Measurements from ENCODE around the gene ZNF202. TPM values are rescaled to one million over a fixed set of nuclear protein-coding genes. Genes with fewer than 3 reads are reported as not detected.
"Not testable (repeated sequence)": the region's sequence is repeated elsewhere in the genome, so short reads cannot be mapped to it uniquely, and the experiment has no call there.

Gene ZNF202
- total and polyA plus RNA-seq, 2 donors, result 8.2 to 9.3 TPM

- no peak for DNase-seq (ENCODE audit: extremely low spot score)
- H3K4me1 ChIP-seq (ENCODE audit: insufficient read depth), result no peaks in the 10 kb centered on the region
- no peak overlapping the region for H3K4me3 ChIP-seq (ENCODE audit: low read depth, low read length)
- H3K27ac ChIP-seq (ENCODE audit: low read depth), result no peak overlapping the region
- no peaks in the 10 kb centered on the region for H3K36me3 ChIP-seq (ENCODE audit: insufficient read depth)
- WGBS, result 95% methylated on average over 4 of the region's 4 CpGs
Observed at GRCh38 chr11:123718469-123718868, 23.0 kb downstream of the ZNF202 start.

GRCh38 chr11:123718063-123718462, 23.4 kb downstream of the ZNF202 start:
- no peak for DNase-seq (ENCODE audit: extremely low spot score)
- Histone ChIP-seq H3K27ac (ENCODE audit: low read depth) (no peak overlapping the region), H3K36me3 (ENCODE audit: insufficient read depth) (no peaks in the 10 kb centered on the region), H3K4me3 (ENCODE audit: low read depth, low read length) (no peak overlapping the region), H3K4me1 (ENCODE audit: insufficient read depth) (no peaks in the 10 kb centered on the region)
- whole genome bisulfite sequencing, result 89% methylated on average over 2 of the region's 2 CpGs

GRCh38 chr11:123712627-123713026, 28.8 kb downstream of the ZNF202 start:
- 80% methylated on average over 3 of the region's 3 CpGs for WGBS
- DNase-seq (ENCODE audit: extremely low spot score); H3K4me3 ChIP-seq (ENCODE audit: low read depth, low read length); H3K4me1 ChIP-seq (ENCODE audit: insufficient read depth); H3K36me3 ChIP-seq (ENCODE audit: insufficient read depth); H3K27ac ChIP-seq (ENCODE audit: low read depth): not testable (repeated sequence)

GRCh38 chr11:123707606-123708205, 33.8 kb downstream of the ZNF202 start:
- H3K36me3 ChIP-seq (ENCODE audit: insufficient read depth), result no peaks in the 10 kb centered on the region
- no peaks in the 10 kb centered on the region for H3K4me1 ChIP-seq (ENCODE audit: insufficient read depth)
- H3K27ac ChIP-seq (ENCODE audit: low read depth), result no peak overlapping the region
- H3K4me3 ChIP-seq (ENCODE audit: low read depth, low read length), result no peak overlapping the region
- DNase-seq (ENCODE audit: extremely low spot score), result peak; percentile 50
- WGBS, result 4% methylated on average over 8 of the region's 8 CpGs

- Histone ChIP-seq H3K4me1 (ENCODE audit: insufficient read depth) (no peaks in the 10 kb centered on the region), H3K36me3 (ENCODE audit: insufficient read depth) (no peaks in the 10 kb centered on the region), H3K4me3 (ENCODE audit: low read depth, low read length) (no peak overlapping the region), H3K27ac (ENCODE audit: low read depth) (no peak overlapping the region)
- DNase-seq (ENCODE audit: extremely low spot score), result no peak
- WGBS, result 89% methylated on average over 3 of the region's 3 CpGs
Observed at GRCh38 chr11:123707206-123707605, 34.3 kb downstream of the ZNF202 start.

- Histone ChIP-seq H3K27ac (ENCODE audit: low read depth) (no peak overlapping the region), H3K36me3 (ENCODE audit: insufficient read depth) (no peaks in the 10 kb centered on the region), H3K4me3 (ENCODE audit: low read depth, low read length) (no peak overlapping the region), H3K4me1 (ENCODE audit: insufficient read depth) (no peaks in the 10 kb centered on the region)
- no peak for DNase-seq (ENCODE audit: extremely low spot score)
- WGBS, result 87% methylated on average over 3 of the region's 3 CpGs
Observed at GRCh38 chr11:123704341-123704740, 37.1 kb downstream of the ZNF202 start.

GRCh38 chr11:123702696-123703095, 38.8 kb downstream of the ZNF202 start:
- Histone ChIP-seq H3K4me1 (ENCODE audit: insufficient read depth) (no peaks in the 10 kb centered on the region), H3K27ac (ENCODE audit: low read depth) (no peak overlapping the region), H3K4me3 (ENCODE audit: low read depth, low read length) (no peak overlapping the region), H3K36me3 (ENCODE audit: insufficient read depth) (no peaks in the 10 kb centered on the region)
- WGBS, result 37% methylated on average over 2 of the region's 2 CpGs
- no peak for DNase-seq (ENCODE audit: extremely low spot score)

GRCh38 chr11:123702139-123702538, 39.3 kb downstream of the ZNF202 start:
- H3K4me3 ChIP-seq (ENCODE audit: low read depth, low read length), result no peak overlapping the region
- H3K36me3 ChIP-seq (ENCODE audit: insufficient read depth), result no peaks in the 10 kb centered on the region
- no peak for DNase-seq (ENCODE audit: extremely low spot score)
- WGBS, result 41% methylated on average over 9 of the region's 9 CpGs
- no peak overlapping the region for H3K27ac ChIP-seq (ENCODE audit: low read depth)
- no peaks in the 10 kb centered on the region for H3K4me1 ChIP-seq (ENCODE audit: insufficient read depth)

- no peak overlapping the region for H3K27ac ChIP-seq (ENCODE audit: low read depth)
- 78% methylated on average over 3 of the region's 3 CpGs for WGBS
- DNase-seq (ENCODE audit: extremely low spot score), result no peak
Observed at GRCh38 chr11:123700772-123701171, 40.7 kb downstream of the ZNF202 start.

GRCh38 chr11:123698546-123699127, 42.8 kb downstream of the ZNF202 start:
- no peaks in the 10 kb centered on the region for H3K4me1 ChIP-seq (ENCODE audit: insufficient read depth)
- WGBS, result 32% methylated on average over 2 of the region's 2 CpGs
- no peaks in the 10 kb centered on the region for H3K36me3 ChIP-seq (ENCODE audit: insufficient read depth)
- DNase-seq (ENCODE audit: extremely low spot score), result no peak
- H3K4me3 ChIP-seq (ENCODE audit: low read depth, low read length), result no peak overlapping the region
- no peak overlapping the region for H3K27ac ChIP-seq (ENCODE audit: low read depth)

More at GRCh38 chr11:123700772-123701171, 40.7 kb downstream of the ZNF202 start:
- H3K4me1 ChIP-seq (ENCODE audit: insufficient read depth), result no peaks in the 10 kb centered on the region
- H3K36me3 ChIP-seq (ENCODE audit: insufficient read depth), result no peaks in the 10 kb centered on the region
- no peak overlapping the region for H3K4me3 ChIP-seq (ENCODE audit: low read depth, low read length)

- H3K36me3 ChIP-seq (ENCODE audit: insufficient read depth), result no peaks in the 10 kb centered on the region
- no peaks in the 10 kb centered on the region for H3K4me1 ChIP-seq (ENCODE audit: insufficient read depth)
- no peak overlapping the region for H3K4me3 ChIP-seq (ENCODE audit: low read depth, low read length)
- no peak for DNase-seq (ENCODE audit: extremely low spot score)
- WGBS, result 87% methylated on average over 2 of the region's 2 CpGs
- no peak overlapping the region for H3K27ac ChIP-seq (ENCODE audit: low read depth)
Observed at GRCh38 chr11:123696183-123696582, 45.3 kb downstream of the ZNF202 start.

- Histone ChIP-seq H3K4me1 (ENCODE audit: insufficient read depth) (no peaks in the 10 kb centered on the region), H3K36me3 (ENCODE audit: insufficient read depth) (no peaks in the 10 kb centered on the region), H3K4me3 (ENCODE audit: low read depth, low read length) (no peak overlapping the region), H3K27ac (ENCODE audit: low read depth) (no peak overlapping the region)
- DNase-seq (ENCODE audit: extremely low spot score), result no peak
- WGBS, result 68% methylated on average over 9 of the region's 9 CpGs
Observed at GRCh38 chr11:123695231-123695630, 46.2 kb downstream of the ZNF202 start.

- Histone ChIP-seq H3K4me1 (ENCODE audit: insufficient read depth) (no peaks in the 10 kb centered on the region), H3K27ac (ENCODE audit: low read depth) (no peak overlapping the region), H3K4me3 (ENCODE audit: low read depth, low read length) (no peak overlapping the region), H3K36me3 (ENCODE audit: insufficient read depth) (no peaks in the 10 kb centered on the region)
- 51% methylated on average over 2 of the region's 2 CpGs for WGBS
- DNase-seq (ENCODE audit: extremely low spot score), result no peak
Observed at GRCh38 chr11:123694551-123694950, 46.9 kb downstream of the ZNF202 start.

- no peaks in the 10 kb centered on the region for H3K4me1 ChIP-seq (ENCODE audit: insufficient read depth)
- no peak overlapping the region for H3K27ac ChIP-seq (ENCODE audit: low read depth)
- H3K36me3 ChIP-seq (ENCODE audit: insufficient read depth), result no peaks in the 10 kb centered on the region
- DNase-seq (ENCODE audit: extremely low spot score), result no peak
- H3K4me3 ChIP-seq (ENCODE audit: low read depth, low read length), result no peak overlapping the region
Observed at GRCh38 chr11:123692961-123693360, 48.5 kb downstream of the ZNF202 start.

Measured in urinary bladder (tissue), 4 donors.